HEK293 (cell line): ENCODE data around the gene WDR91.

Experiments used
- CTCF ChIA-PET: fragments of 350-600 bp; formaldehyde crosslinking; extraction: SDS; loops from one replicate; lab custom pipeline; 2021; ENCODE audit warnings: antibody characterized with exemption; lab: Yijun Ruan, JAX
- POLR2A ChIA-PET: fragments of 300-600 bp; formaldehyde crosslinking; extraction: SDS; loops from one replicate; lab custom pipeline; 2020; ENCODE audit warnings: antibody characterized with exemption, inconsistent platforms; lab: Yijun Ruan, JAX
- H3K27ac ChIP-seq: fragments of 200-500 bp; sonication (Bioruptor generic); 2 replicates; pipeline ENCODE4 v1.5.1; 2014; ENCODE audit warnings: low read depth, low read length, control low read depth, inconsistent platforms; ENCODE audit errors: extremely low read depth
- H3K36me3 ChIP-seq, 2 experiments: fragments of 200-500 bp in 1 of 2; sonication (Bioruptor generic) in 1 of 2; 1 replicate in 1 of 2; 2 replicates in 1 of 2; pipeline ENCODE4 v1.5.1; 2014 to 2017; ENCODE audit warnings: inconsistent platforms in 2 of 2, low read length in 2 of 2; ENCODE audit not compliant: control insufficient read depth in 2 of 2, insufficient read depth in 1 of 2
- H3K4me1 ChIP-seq: fragments of 200-500 bp; sonication (Bioruptor generic); 2 replicates; pipeline ENCODE4 v1.5.1; 2014; ENCODE audit warnings: mild to moderate bottlenecking, low read length, inconsistent platforms; ENCODE audit not compliant: control insufficient read depth, insufficient read depth
- H3K4me3 ChIP-seq: 2 replicates; pipeline ENCODE4 v1.5.1; 2011; ENCODE audit warnings: low read depth, mild to moderate bottlenecking, control low read depth, low read length, moderate library complexity
- H3K9me3 ChIP-seq: fragments of 200-500 bp; sonication (Bioruptor generic); 2 replicates; pipeline ENCODE4 v1.5.1; 2014; ENCODE audit warnings: low read depth, low read length, inconsistent platforms; ENCODE audit not compliant: control insufficient read depth, insufficient read depth
- BCL11B ChIP-seq: fragments of 450-650 bp; formaldehyde crosslinking; IDR thresholded peaks from 2 replicates; pipeline ENCODE4 v1.5.1; 2016; ENCODE audit warnings: low read depth, missing biosample characterization, missing genetic modification characterization
- EGR2 ChIP-seq: fragments of 450-650 bp; formaldehyde crosslinking; IDR thresholded peaks from 2 replicates; pipeline ENCODE4 v1.5.1; 2016; ENCODE audit warnings: low read depth, missing biosample characterization, missing genetic modification characterization
- GLI4 ChIP-seq: fragments of 450-650 bp; formaldehyde crosslinking; IDR thresholded peaks from 2 replicates; pipeline ENCODE4 v1.5.1; 2016; ENCODE audit warnings: missing biosample characterization, missing genetic modification characterization
- KLF7 ChIP-seq: fragments of 450-650 bp; formaldehyde crosslinking; IDR thresholded peaks from 2 replicates; pipeline ENCODE4 v1.5.1; 2016; ENCODE audit warnings: missing biosample characterization, missing genetic modification characterization, borderline replicate concordance
- RBAK ChIP-seq: fragments of 450-650 bp; formaldehyde crosslinking; IDR thresholded peaks from 2 replicates; pipeline ENCODE4 v1.5.1; 2016; ENCODE audit warnings: missing biosample characterization, missing genetic modification characterization
- TRIM28 ChIP-seq: IDR thresholded peaks from 2 replicates; pipeline ENCODE4 v1.6.1; 2011; ENCODE audit warnings: low read length, control low read depth, borderline replicate concordance
- WT1 ChIP-seq: fragments of 450-650 bp; formaldehyde crosslinking; IDR thresholded peaks from 2 replicates; pipeline ENCODE4 v1.5.1; 2016; ENCODE audit warnings: missing biosample characterization, missing genetic modification characterization
- ZFP69B ChIP-seq: fragments of 450-650 bp; formaldehyde crosslinking; IDR thresholded peaks from 2 replicates; pipeline ENCODE4 v1.5.1; 2016; ENCODE audit warnings: missing biosample characterization, missing genetic modification characterization
- ZNF114 ChIP-seq: fragments of 450-650 bp; formaldehyde crosslinking; IDR thresholded peaks from 2 replicates; pipeline ENCODE4 v1.5.0; 2017; ENCODE audit warnings: missing biosample characterization, missing genetic modification characterization
- ZNF138 ChIP-seq: fragments of 450-650 bp; formaldehyde crosslinking; IDR thresholded peaks from 2 replicates; pipeline ENCODE4 v1.5.1; 2016; ENCODE audit warnings: missing biosample characterization, missing genetic modification characterization, borderline replicate concordance
- ZNF175 ChIP-seq: fragments of 450-650 bp; formaldehyde crosslinking; IDR thresholded peaks from 2 replicates; pipeline ENCODE4 v1.5.1; 2016; ENCODE audit warnings: missing biosample characterization, missing genetic modification characterization
- ZNF184 ChIP-seq: fragments of 450-650 bp; IDR thresholded peaks from 2 replicates; pipeline ENCODE4 v1.5.1; 2018; ENCODE audit warnings: missing biosample characterization, mild to moderate bottlenecking, missing genetic modification characterization
- ZNF311 ChIP-seq: fragments of 450-650 bp; formaldehyde crosslinking; IDR thresholded peaks from 2 replicates; pipeline ENCODE4 v1.5.1; 2017; ENCODE audit warnings: missing biosample characterization, missing genetic modification characterization, borderline replicate concordance
- ZNF350 ChIP-seq: fragments of 450-650 bp; formaldehyde crosslinking; IDR thresholded peaks from 2 replicates; pipeline ENCODE4 v1.5.0; 2017; ENCODE audit warnings: missing biosample characterization, mild to moderate bottlenecking, missing genetic modification characterization
- ZNF394 ChIP-seq: fragments of 450-650 bp; formaldehyde crosslinking; IDR thresholded peaks from 2 replicates; pipeline ENCODE4 v1.5.1; 2016; ENCODE audit warnings: missing biosample characterization, missing genetic modification characterization, mild to moderate bottlenecking, moderate library complexity, borderline replicate concordance
- ZNF423 ChIP-seq: fragments of 450-650 bp; formaldehyde crosslinking; IDR thresholded peaks from 2 replicates; pipeline ENCODE4 v1.5.1; 2016; ENCODE audit warnings: missing biosample characterization, missing genetic modification characterization
- ZNF529 ChIP-seq: fragments of 450-650 bp; formaldehyde crosslinking; IDR thresholded peaks from 2 replicates; pipeline ENCODE4 v1.5.1; 2017; ENCODE audit warnings: missing genetic modification characterization, missing biosample characterization; ENCODE audit not compliant: insufficient replicate concordance
- ZNF544 ChIP-seq: fragments of 450-650 bp; formaldehyde crosslinking; IDR thresholded peaks from 2 replicates; pipeline ENCODE4 v1.5.0; 2017; ENCODE audit warnings: missing biosample characterization, missing genetic modification characterization
- ZNF561 ChIP-seq: fragments of 450-650 bp; IDR thresholded peaks from 2 replicates; pipeline ENCODE4 v1.5.1; 2018; ENCODE audit warnings: missing biosample characterization, missing genetic modification characterization, borderline replicate concordance
- ZNF600 ChIP-seq: fragments of 450-650 bp; formaldehyde crosslinking; IDR thresholded peaks from 2 replicates; pipeline ENCODE4 v1.5.1; 2016; ENCODE audit warnings: missing biosample characterization, missing genetic modification characterization
- ZNF621 ChIP-seq: fragments of 450-650 bp; formaldehyde crosslinking; IDR thresholded peaks from 2 replicates; pipeline ENCODE4 v1.5.1; 2017; ENCODE audit warnings: missing biosample characterization, missing genetic modification characterization
- ZNF664 ChIP-seq: fragments of 450-650 bp; formaldehyde crosslinking; IDR thresholded peaks from 2 replicates; pipeline ENCODE4 v1.5.1; 2016; ENCODE audit warnings: missing biosample characterization, missing genetic modification characterization
- ZNF701 ChIP-seq: fragments of 450-650 bp; formaldehyde crosslinking; IDR thresholded peaks from 2 replicates; pipeline ENCODE4 v1.5.1; 2016; ENCODE audit warnings: missing biosample characterization, missing genetic modification characterization
- ZNF768 ChIP-seq: fragments of 450-650 bp; formaldehyde crosslinking; IDR thresholded peaks from 2 replicates; pipeline ENCODE4 v1.5.1; 2018; ENCODE audit warnings: missing biosample characterization, mild to moderate bottlenecking, missing genetic modification characterization
- ZNF776 ChIP-seq: fragments of 450-650 bp; formaldehyde crosslinking; IDR thresholded peaks from 2 replicates; pipeline ENCODE4 v1.5.0; 2017; ENCODE audit warnings: missing biosample characterization, missing genetic modification characterization, borderline replicate concordance
- ZNF830 ChIP-seq: fragments of 450-650 bp; IDR thresholded peaks from 2 replicates; pipeline ENCODE4 v1.5.0; 2018; ENCODE audit warnings: missing biosample characterization, missing genetic modification characterization, low read depth, mild to moderate bottlenecking, moderate library complexity
- TF ChIP-seq, protein P1 (sequence below): fragments of 450-650 bp; IDR thresholded peaks from 2 replicates; pipeline ENCODE4 v1.5.1; 2018; ENCODE audit warnings: missing biosample characterization, mild to moderate bottlenecking, missing genetic modification characterization
- TF ChIP-seq, protein P2 (sequence below): fragments of 450-650 bp; formaldehyde crosslinking; IDR thresholded peaks from 2 replicates; pipeline ENCODE4 v1.5.1; 2016; ENCODE audit warnings: missing biosample characterization, missing genetic modification characterization, low read depth
- TF ChIP-seq, protein P3 (sequence below): fragments of 450-650 bp; formaldehyde crosslinking; IDR thresholded peaks from 2 replicates; pipeline ENCODE4 v1.5.1; 2016; ENCODE audit warnings: missing biosample characterization, missing genetic modification characterization, borderline replicate concordance

The WDR91 gene

DNA sequence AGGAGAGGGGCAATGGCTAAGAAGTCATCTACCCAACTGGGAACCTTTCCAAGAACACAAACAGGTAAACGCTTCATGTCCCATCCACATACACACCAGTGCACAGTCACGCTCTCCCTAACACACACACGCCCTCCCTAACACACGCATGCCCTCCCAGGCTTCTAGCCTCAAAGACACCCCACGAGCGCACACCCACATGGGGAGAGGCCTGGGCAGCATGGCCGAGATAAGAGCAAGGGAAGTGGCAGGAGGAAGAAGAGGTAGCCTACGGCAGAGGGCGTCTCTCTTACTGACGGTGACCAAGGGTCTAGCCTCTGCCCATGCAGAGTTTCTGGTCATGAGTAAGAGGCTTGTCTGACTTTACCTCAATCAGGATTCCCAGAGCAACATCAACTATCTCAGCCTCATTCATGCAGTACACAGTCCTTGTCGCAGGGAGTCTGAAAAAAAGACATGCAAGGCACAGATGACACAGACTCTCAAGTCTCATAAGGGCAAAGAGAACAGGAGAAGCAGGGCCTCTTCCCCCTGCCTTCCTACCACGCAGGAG is 43.9 kb downstream of the WDR91 start:
- Histone ChIP-seq H3K27ac (no peak overlapping the region), H3K4me1 (no peaks in the 10 kb centered on the region), H3K36me3 (peaks cover 0 to 52% of the 10 kb centered on the region in 2 experiments; a peak in 1 of 3 replicates), H3K9me3 (no peaks in the 10 kb centered on the region), H3K4me3 (no peak overlapping the region)
- CTCF ChIA-PET: no interaction called here
- POLR2A ChIA-PET: no interaction called here
- TF ChIP-seq RBAK (no peak), WT1 (tag by site-specific recombination) (no peak), ZNF621 (tag by site-specific recombination) (no peak), ZNF423 (tag by site-specific recombination) (no peak), ZNF394 (no peak)
- TF ChIP-seq, protein P1, sequence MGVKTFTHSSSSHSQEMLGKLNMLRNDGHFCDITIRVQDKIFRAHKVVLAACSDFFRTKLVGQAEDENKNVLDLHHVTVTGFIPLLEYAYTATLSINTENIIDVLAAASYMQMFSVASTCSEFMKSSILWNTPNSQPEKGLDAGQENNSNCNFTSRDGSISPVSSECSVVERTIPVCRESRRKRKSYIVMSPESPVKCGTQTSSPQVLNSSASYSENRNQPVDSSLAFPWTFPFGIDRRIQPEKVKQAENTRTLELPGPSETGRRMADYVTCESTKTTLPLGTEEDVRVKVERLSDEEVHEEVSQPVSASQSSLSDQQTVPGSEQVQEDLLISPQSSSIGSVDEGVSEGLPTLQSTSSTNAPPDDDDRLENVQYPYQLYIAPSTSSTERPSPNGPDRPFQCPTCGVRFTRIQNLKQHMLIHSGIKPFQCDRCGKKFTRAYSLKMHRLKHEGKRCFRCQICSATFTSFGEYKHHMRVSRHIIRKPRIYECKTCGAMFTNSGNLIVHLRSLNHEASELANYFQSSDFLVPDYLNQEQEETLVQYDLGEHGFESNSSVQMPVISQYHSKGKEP (tag by site-specific recombination): no peak

DNA sequence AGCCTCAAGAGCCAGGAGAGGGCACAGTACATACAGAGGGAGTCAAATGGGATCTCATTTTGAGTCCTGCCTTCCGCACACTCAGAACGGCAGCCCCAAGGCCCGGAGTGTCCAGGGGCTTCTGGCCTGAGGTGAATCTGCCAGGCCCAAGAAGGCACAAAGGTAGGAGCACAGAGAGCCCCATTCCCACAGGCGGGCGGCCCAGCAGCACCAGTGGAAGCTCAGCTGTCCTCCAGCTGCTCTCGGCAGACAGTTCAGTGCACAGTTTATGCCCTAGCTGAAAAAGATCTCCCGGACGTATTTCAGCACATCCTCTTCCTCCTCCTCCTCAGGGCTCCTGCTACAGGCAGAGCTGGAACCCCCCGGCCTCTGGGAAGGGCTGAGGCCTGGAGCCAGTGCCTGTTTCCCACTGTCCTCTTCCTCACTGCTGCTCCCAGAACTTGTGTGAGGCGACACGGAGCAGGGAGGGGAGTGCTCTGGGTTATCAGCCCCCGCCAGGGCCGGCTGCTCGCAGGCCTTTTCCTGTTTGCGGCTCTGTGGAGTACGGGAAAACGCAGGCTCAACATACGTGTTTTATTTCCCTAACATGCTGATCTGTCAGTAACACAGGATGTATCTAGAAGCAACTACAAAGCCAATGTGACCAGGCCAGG is 44.9 kb downstream of the WDR91 start:
- H3K4me3 ChIP-seq: no peak overlapping the region
- H3K36me3 ChIP-seq: peaks cover 0 to 52% of the 10 kb centered on the region in 2 experiments; a peak in 1 of 3 replicates
- no peak overlapping the region for H3K27ac ChIP-seq
- ChIA-PET POLR2A (no interaction called here), CTCF (interaction anchor here (1.0 kb wide), 1 partner anchor 519 kb away, joined by 3 read pairs; no protein-coding TSS in a partner anchor)
- H3K9me3 ChIP-seq: no peaks in the 10 kb centered on the region
- no peaks in the 10 kb centered on the region for H3K4me1 ChIP-seq
- TF ChIP-seq TRIM28: no peak
- no peak for TF ChIP-seq ZNF311 (tag by site-specific recombination)
- no peak for TF ChIP-seq ZNF529
- no peak for TF ChIP-seq ZNF114
- TF ChIP-seq, protein P2, sequence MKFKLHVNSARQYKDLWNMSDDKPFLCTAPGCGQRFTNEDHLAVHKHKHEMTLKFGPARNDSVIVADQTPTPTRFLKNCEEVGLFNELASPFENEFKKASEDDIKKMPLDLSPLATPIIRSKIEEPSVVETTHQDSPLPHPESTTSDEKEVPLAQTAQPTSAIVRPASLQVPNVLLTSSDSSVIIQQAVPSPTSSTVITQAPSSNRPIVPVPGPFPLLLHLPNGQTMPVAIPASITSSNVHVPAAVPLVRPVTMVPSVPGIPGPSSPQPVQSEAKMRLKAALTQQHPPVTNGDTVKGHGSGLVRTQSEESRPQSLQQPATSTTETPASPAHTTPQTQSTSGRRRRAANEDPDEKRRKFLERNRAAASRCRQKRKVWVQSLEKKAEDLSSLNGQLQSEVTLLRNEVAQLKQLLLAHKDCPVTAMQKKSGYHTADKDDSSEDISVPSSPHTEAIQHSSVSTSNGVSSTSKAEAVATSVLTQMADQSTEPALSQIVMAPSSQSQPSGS (tag by site-specific recombination): no peak
- TF ChIP-seq ZNF768 (tag by site-specific recombination): no peak
- TF ChIP-seq, protein P3, sequence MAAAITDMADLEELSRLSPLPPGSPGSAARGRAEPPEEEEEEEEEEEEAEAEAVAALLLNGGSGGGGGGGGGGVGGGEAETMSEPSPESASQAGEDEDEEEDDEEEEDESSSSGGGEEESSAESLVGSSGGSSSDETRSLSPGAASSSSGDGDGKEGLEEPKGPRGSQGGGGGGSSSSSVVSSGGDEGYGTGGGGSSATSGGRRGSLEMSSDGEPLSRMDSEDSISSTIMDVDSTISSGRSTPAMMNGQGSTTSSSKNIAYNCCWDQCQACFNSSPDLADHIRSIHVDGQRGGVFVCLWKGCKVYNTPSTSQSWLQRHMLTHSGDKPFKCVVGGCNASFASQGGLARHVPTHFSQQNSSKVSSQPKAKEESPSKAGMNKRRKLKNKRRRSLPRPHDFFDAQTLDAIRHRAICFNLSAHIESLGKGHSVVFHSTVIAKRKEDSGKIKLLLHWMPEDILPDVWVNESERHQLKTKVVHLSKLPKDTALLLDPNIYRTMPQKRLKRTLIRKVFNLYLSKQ (tag by site-specific recombination): no peak
- TF ChIP-seq ZNF561: no peak

DNA sequence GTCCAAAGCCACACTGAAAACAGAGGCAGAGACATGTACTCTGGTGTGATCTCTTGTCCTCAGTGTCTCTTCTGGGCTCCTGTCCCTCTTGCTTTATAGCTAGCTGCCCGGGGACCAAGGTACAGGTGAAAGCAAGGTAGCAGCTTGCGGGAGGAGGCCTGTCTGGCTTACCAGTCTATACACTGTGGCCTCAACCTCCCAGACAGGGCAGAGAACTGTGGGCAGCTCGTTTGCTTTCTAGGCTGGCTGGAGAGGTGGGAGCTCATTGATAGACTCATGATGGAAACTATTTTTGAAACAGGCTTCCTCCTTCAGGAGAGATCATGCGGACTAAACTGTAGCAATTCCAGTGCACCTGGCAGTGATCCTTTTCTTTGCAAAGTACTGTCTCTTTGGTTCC is 45.5 kb downstream of the WDR91 start:
- Histone ChIP-seq H3K27ac (no peak overlapping the region), H3K4me3 (no peak overlapping the region), H3K9me3 (no peaks in the 10 kb centered on the region), H3K36me3 (peaks cover 0 to 52% of the 10 kb centered on the region in 2 experiments; a peak in 1 of 3 replicates), H3K4me1 (no peaks in the 10 kb centered on the region)
- CTCF ChIA-PET: interaction anchor here (1.0 kb wide), 1 partner anchor 519 kb away, joined by 3 read pairs; no protein-coding TSS in a partner anchor
- POLR2A ChIA-PET: interaction anchor here (1.7 kb wide), 1 partner anchor 8 kb away, joined by 4 read pairs; no protein-coding TSS in a partner anchor
- TF ChIP-seq ZNF138 (tag by site-specific recombination) (no peak), ZNF600 (tag by site-specific recombination) (no peak), ZNF350 (tag by site-specific recombination) (no peak), ZNF776 (tag by site-specific recombination) (no peak), ZNF175 (tag by site-specific recombination) (no peak), ZNF830 (tag by site-specific recombination) (no peak), ZNF184 (tag by site-specific recombination) (no peak), ZNF544 (tag by site-specific recombination) (no peak), KLF7 (tag by site-specific recombination) (no peak), GLI4 (tag by site-specific recombination) (no peak), ZNF664 (tag by site-specific recombination) (no peak), ZFP69B (tag by site-specific recombination) (no peak), EGR2 (tag by site-specific recombination) (no peak), BCL11B (tag by site-specific recombination) (no peak), ZNF701 (tag by site-specific recombination) (no peak), ZNF311 (tag by site-specific recombination) (no peak)
